HL-60 (cell line): ENCODE results near the gene FAM162A.

Source experiments
- DNase-seq, 2 experiments: peaks; one replicate each; pipeline ENCODE4 v3.0.0-alpha.2; 2010 to 2020; ENCODE audit warnings: low read depth in 1 of 2, low spot score in 1 of 2
- H3K27ac ChIP-seq: fragments of 250-450 bp; sonication (Bioruptor Pico); replicated peaks from 2 replicates; pipeline ENCODE4 v1.5.1; 2020; ENCODE audit warnings: mild to moderate bottlenecking, moderate library complexity
- H3K27me3 ChIP-seq: fragments of 250-450 bp; sonication (Bioruptor Pico); 2 replicates; pipeline ENCODE4 v1.5.1; 2021; ENCODE audit warnings: mild to moderate bottlenecking, moderate library complexity; ENCODE audit not compliant: insufficient read depth, poor library complexity, severe bottlenecking
- H3K4me3 ChIP-seq: replicated peaks from 2 replicates; pipeline ENCODE4 v1.5.1; 2011; ENCODE audit warnings: mild to moderate bottlenecking, control low read depth, low read length; ENCODE audit not compliant: insufficient read depth
- GABPA ChIP-seq: IDR thresholded peaks from 2 replicates; pipeline ENCODE4 v1.6.1; 2012; ENCODE audit warnings: low read depth
- POLR2AphosphoS5 ChIP-seq: IDR thresholded peaks from 2 replicates; pipeline ENCODE4 v1.6.1; 2012; ENCODE audit warnings: low read depth
- SPI1 ChIP-seq: IDR thresholded peaks from 2 replicates; pipeline ENCODE4 v1.6.1; 2012; ENCODE audit warnings: low read depth, mild to moderate bottlenecking, borderline replicate concordance
- TF ChIP-seq, protein P1 (sequence below): IDR thresholded peaks from 2 replicates; pipeline ENCODE4 v1.6.1; 2012; ENCODE audit warnings: low read depth; ENCODE audit not compliant: insufficient replicate concordance
- TF ChIP-seq, protein P2 (sequence below): IDR thresholded peaks from one replicate; pipeline ENCODE4 v1.5.1; 2011; ENCODE audit warnings: low read length, control low read depth, inconsistent platforms; ENCODE audit not compliant: insufficient read depth

The FAM162A gene

DNA sequence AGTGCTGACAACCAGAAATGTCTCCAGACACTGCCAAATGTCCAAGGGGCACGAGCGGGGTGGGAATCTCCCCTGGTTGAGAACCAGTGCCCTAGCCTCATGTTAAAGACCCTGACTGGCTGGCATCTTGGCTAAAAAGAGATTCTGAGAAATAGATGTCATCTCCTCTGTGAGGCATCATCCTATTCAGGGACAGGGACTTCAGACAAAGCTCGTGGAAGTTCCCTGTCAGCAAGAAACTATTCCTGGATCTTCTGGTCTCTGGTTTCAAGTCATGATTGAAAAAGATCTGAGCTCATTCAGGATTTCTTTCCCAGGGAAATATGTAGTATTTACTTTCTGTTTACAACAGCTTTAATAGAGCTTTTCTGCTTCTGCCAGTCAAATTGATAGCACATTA is 21.0 kb downstream of the FAM162A start:
- DNase-seq, result no peak
- no peak overlapping the region for H3K4me3 ChIP-seq
- TF ChIP-seq SPI1 (no peak), POLR2AphosphoS5 (no peak), GABPA (no peak)
- TF ChIP-seq, protein P1, sequence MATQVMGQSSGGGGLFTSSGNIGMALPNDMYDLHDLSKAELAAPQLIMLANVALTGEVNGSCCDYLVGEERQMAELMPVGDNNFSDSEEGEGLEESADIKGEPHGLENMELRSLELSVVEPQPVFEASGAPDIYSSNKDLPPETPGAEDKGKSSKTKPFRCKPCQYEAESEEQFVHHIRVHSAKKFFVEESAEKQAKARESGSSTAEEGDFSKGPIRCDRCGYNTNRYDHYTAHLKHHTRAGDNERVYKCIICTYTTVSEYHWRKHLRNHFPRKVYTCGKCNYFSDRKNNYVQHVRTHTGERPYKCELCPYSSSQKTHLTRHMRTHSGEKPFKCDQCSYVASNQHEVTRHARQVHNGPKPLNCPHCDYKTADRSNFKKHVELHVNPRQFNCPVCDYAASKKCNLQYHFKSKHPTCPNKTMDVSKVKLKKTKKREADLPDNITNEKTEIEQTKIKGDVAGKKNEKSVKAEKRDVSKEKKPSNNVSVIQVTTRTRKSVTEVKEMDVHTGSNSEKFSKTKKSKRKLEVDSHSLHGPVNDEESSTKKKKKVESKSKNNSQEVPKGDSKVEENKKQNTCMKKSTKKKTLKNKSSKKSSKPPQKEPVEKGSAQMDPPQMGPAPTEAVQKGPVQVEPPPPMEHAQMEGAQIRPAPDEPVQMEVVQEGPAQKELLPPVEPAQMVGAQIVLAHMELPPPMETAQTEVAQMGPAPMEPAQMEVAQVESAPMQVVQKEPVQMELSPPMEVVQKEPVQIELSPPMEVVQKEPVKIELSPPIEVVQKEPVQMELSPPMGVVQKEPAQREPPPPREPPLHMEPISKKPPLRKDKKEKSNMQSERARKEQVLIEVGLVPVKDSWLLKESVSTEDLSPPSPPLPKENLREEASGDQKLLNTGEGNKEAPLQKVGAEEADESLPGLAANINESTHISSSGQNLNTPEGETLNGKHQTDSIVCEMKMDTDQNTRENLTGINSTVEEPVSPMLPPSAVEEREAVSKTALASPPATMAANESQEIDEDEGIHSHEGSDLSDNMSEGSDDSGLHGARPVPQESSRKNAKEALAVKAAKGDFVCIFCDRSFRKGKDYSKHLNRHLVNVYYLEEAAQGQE, result no peak
- TF ChIP-seq, protein P2, sequence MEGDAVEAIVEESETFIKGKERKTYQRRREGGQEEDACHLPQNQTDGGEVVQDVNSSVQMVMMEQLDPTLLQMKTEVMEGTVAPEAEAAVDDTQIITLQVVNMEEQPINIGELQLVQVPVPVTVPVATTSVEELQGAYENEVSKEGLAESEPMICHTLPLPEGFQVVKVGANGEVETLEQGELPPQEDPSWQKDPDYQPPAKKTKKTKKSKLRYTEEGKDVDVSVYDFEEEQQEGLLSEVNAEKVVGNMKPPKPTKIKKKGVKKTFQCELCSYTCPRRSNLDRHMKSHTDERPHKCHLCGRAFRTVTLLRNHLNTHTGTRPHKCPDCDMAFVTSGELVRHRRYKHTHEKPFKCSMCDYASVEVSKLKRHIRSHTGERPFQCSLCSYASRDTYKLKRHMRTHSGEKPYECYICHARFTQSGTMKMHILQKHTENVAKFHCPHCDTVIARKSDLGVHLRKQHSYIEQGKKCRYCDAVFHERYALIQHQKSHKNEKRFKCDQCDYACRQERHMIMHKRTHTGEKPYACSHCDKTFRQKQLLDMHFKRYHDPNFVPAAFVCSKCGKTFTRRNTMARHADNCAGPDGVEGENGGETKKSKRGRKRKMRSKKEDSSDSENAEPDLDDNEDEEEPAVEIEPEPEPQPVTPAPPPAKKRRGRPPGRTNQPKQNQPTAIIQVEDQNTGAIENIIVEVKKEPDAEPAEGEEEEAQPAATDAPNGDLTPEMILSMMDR, result no peak
- no peak overlapping the region for H3K27ac ChIP-seq
- H3K27me3 ChIP-seq, result no peaks in the 10 kb centered on the region

DNA sequence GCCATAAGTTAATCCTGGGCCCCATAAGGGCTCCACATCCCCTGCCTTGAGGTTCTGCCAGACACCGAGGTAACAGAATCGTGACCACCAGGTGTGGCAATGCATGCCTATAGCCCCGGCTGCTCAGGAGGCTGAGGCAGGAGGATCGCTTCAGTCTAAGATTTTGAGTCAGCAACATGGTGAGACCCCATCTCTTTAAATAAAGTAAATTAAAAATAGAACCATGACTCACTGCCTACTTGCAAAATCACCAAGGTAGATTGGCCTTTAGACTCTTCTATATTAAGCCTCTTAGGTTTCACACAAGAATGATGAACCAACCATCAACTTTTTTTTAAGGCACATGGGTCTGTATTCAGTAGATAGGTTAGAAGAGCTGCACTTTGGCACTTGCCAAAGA is 22.2 kb downstream of the FAM162A start:
- DNase-seq, result no peak
- TF ChIP-seq, protein P2, result no peak
- no peak for TF ChIP-seq GABPA
- no peak for TF ChIP-seq POLR2AphosphoS5
- TF ChIP-seq SPI1, result no peak
- Histone ChIP-seq H3K27me3 (no peaks in the 10 kb centered on the region), H3K27ac (no peak overlapping the region), H3K4me3 (no peak overlapping the region)

DNA sequence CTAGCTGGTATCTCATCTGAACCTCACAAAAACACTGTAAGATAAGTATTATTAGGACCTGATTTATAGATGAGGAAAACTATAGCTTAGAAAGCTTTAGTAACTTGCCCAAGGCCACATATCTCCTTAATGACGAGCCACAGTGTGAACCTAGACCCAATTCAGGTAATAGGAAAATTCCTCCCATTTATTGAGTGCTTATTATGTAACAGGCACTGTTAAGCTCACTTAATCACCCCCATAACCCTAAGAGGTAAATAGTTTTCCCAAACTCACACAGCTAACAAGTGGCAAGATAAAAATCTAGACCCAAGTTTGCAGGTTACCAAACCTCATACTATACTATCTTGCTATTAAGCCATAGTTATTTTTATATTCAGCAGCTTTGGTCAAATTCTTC is 24.0 kb downstream of the FAM162A start:
- Histone ChIP-seq H3K27ac (no peak overlapping the region), H3K27me3 (no peaks in the 10 kb centered on the region), H3K4me3 (no peak overlapping the region)
- TF ChIP-seq GABPA, result no peak
- TF ChIP-seq, protein P1, result no peak
- TF ChIP-seq SPI1, result no peak
- TF ChIP-seq, protein P2, result no peak
- TF ChIP-seq POLR2AphosphoS5, result no peak
- no peak for DNase-seq

DNA sequence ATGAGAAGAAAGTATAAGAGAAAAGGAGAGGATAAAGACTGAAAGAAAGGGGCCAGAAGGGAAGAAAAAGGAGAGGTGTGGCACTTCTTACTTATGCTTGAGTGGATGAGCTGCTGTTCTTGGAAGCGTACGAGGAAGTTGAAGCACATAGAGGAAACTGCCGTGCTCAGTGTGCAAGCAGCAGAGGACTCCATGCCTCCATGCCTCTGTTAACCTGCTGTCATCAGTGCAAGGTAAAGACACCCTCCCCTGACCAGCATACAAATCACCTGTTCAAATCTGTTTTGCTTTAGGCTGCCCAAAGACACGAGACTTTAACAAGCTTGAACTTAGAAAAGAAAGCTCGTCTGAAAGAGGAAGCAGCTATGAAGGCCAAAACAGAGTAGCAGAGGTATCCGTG is 25.5 kb downstream of the FAM162A start:
- Histone ChIP-seq H3K27me3 (no peaks in the 10 kb centered on the region), H3K27ac (peak overlapping the region; percentile 67), H3K4me3 (no peak overlapping the region)
- TF ChIP-seq POLR2AphosphoS5 (no peak), GABPA (no peak), SPI1 (peak; percentile 30; the same call in 1 of the 2 replicates)
- TF ChIP-seq, protein P2, result no peak
- TF ChIP-seq, protein P1, result no peak
- peak in 1 of 2 experiments; percentile 42 for DNase-seq
